AML-193 (cell line): ENCODE results near the gene RNF7.
"Not testable (repeated sequence)": the region's sequence is repeated elsewhere in the genome, so short reads cannot be mapped to it uniquely, and the experiment has no call there.

ENCODE experiments used
- DNase-seq, 2 experiments: peaks; one replicate each; lab custom pipeline; 2025; lab: John Stamatoyannopoulos, UW

RNF7 gene

GRCh38 chr3:141782386-141782932 is 44.4 kb downstream of the RNF7 start:
- no peak for DNase-seq

DNA sequence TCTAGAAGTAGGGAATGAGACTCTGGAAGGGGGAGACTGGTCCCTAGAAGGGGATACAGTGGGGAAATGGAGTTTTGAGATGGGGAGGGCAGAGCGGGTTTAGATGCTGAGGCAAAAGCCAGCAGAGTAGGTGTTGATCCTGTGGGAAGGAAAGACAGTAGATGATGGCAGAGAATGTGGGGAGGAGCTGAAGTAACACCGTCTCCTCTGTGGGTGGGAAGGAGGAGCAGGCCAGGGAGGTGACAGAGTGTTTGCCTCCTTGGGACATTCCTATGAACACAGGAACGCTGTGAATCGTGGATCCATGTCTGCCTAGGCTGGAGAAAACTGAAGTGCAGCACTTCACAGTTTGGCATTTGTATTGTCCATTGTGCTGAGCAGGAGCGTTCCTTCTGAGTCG is 45.5 kb downstream of the RNF7 start:
- DNase-seq, result no peak

DNA sequence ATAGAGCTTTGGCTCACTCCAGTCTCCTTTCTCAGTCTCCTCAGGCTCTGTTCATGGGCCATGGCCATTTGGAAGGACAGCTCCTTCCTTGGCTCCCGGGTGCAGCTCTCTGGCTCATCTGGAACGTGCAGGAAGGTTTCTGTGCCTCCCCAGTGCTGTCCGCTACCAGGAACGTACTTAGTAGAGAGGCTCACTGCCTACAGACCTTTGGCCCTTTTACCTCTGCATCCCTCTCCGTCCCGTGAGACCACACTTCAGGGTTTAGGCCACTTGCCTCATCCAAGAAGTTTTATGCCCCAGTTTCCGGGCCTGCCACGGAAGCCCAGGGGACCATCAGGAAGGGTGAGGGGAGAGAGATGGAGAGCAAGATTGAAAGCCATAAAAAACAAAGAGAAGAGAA is 46.0 kb downstream of the RNF7 start:
- no peak for DNase-seq

DNA sequence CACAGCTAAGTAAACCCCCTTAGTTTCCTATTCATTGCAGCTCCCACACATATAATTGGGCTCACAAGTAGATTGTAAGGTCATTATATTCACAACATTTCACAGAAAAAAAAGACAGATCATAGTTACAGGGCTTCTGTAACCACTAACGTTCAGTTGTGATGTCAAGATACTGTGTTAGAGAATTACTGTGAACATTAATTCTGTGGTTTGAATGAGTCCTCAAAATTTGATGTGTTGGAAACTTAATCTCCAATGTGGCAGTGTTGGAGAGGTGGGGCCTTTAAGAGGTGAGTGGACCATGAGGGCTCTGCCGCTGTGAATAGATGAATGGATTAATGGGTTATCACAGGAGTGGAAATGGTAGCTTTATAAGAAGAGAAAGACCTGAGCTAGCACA is 46.4 kb downstream of the RNF7 start:
- DNase-seq, result no peak

DNA sequence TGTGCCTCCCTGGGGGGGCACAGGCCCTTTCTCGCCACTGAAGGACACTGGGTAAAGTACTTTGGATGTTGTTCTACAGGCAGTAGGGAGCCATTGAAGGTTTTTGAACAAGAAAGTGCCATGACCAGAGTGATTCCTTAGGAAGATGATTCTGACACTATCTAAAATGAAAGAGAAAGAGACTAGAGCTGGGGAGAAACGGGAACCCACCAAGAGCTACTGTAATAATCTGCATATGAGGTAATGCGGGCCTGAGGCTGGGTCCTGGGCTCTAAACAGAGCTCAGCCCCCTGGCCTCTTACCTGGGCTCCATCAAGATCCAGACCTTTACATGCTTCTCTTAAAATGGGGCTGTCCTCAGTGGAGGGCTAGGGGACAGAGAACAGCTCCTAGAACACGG is 50.1 kb downstream of the RNF7 start:
- no peak for DNase-seq

DNA sequence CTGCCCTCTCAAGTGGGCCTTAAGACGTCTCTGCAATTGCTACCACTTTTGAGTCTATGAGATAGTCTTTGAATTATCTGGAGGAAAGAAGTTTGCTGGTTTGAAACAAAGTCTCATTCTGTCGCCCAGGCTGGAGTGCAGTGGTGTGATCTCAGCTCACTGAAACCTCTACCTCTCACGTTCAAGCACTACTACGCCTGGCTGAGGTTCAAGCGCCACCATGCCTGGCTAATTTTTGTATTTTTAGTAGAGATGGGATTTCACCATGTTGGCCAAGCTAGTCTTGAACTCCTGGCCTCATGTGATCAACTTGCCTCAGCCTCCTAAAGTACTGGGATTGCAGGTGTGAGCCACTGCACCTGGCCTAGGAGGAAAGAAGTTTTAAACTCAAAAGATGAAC is 50.7 kb downstream of the RNF7 start:
- not testable (repeated sequence) for DNase-seq

- no peak for DNase-seq
These were observed 51.2 kb downstream of the RNF7 start for GRCh38 chr3:141789281-141789680.

GRCh38 chr3:141790171-141790570 is 52.1 kb downstream of the RNF7 start:
- DNase-seq, result no peak

DNA sequence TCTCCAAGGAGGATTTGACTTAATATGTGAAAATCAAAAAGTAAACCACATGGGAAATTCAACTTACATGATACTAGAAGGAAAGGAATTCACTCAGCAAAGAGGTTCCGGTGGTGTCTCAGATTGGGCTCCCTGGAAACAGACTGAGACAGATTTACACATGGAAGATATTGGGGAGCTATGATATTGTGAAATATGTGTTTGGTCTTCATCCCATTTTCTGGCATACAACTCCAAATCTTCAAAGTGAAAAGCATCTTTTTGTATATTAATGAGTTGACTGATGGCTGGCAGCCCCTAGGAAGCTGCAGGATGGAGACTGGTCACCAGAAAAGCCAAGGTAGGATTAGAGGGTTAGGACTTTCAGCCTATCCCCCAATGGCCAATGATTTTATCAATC is 54.4 kb downstream of the RNF7 start:
- no peak for DNase-seq

GRCh38 chr3:141793476-141794260 is 55.6 kb downstream of the RNF7 start:
- DNase-seq, result no peak

- no peak for DNase-seq
These were observed 57.2 kb downstream of the RNF7 start for GRCh38 chr3:141795276-141795675.

GRCh38 chr3:141795741-141796080 is 57.6 kb downstream of the RNF7 start:
- DNase-seq, result no peak

DNA sequence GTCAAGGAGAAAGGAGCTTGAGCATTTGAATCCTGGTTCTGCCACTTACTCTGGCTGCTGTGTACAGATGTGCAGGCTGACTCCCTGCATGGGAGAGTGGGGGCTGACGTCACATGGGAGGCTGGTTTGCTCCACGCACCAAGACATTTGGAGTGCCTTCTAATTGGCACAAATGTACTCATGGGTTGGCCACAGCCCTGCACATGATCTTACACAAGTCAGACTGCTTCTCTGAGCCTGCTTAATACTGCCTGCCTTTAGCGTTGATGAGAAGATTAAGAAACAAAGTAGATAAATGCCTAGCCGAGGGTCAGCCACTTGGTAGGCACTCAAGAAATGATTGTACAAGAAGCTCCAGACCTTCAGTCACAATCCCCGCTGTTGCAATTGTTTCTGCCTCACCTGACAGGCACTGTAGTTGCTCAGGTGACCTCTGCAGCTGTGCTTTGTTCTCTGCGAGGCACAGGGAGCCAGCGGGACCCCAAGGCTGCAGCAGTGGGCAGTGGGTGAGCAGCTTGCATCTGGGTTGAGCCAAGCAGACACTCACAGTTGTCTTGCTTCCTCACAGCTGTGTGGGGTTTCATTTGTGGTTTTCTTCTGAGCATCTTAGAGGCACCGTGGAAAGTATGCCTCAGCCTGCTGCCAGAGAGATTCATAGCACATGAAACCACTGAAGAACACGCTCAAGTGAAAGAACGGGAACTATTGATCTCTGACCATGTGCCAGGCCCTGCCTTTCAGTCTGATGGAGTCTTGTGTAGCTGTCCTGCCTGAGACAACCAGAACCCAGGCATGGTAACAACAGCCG is 58.2 kb downstream of the RNF7 start:
- DNase-seq, result peak; percentile 93 to 94
